CD4-positive, alpha-beta T cell (primary cell): ENCODE results near the gene KYNU. TPM values are rescaled to one million over a fixed set of nuclear protein-coding genes. Genes with fewer than 3 reads are reported as not detected.

ENCODE experiments used
- ATAC-seq: fragments of 200-7000 bp; cut with Tn5 transposase; one replicate; pipeline ENCODE4 v1.10.0; 2022; ENCODE audit warnings: mild to moderate bottlenecking; ENCODE audit not compliant: poor library complexity
- CTCF ChIA-PET: fragments of 350-600 bp; sonication (Branson Sonifier 250); formaldehyde crosslinking; loops from one replicate; lab custom pipeline; 2021; ENCODE audit warnings: antibody characterized with exemption, inconsistent platforms; lab: Charles Lee
- POLR2A ChIA-PET: fragments of 350-600 bp; sonication (Branson Sonifier 250); formaldehyde crosslinking; loops from one replicate; lab custom pipeline; 2021; ENCODE audit warnings: antibody characterized with exemption, inconsistent platforms; lab: Charles Lee
- DNase-seq, 14 experiments: peaks; one replicate each; pipeline ENCODE4 v3.0.0-alpha.2; 2013 to 2020; ENCODE audit warnings: mixed read lengths in 2 of 14
- H3K27ac ChIP-seq, 2 donors: one replicate each; pipeline versions ENCODE4 v1.5.1 to v1.7.0; 2013; ENCODE audit warnings: low read length in 2 of 2, low read depth in 1 of 2, mild to moderate bottlenecking in 1 of 2
- H3K27me3 ChIP-seq, 2 experiments: 1 replicate in 1 of 2; 2 replicates in 1 of 2; pipeline versions ENCODE4 v1.6.1 to v1.7.0; 2013; ENCODE audit warnings: low read length in 2 of 2, control low read depth in 1 of 2, mild to moderate bottlenecking in 1 of 2, moderate library complexity in 1 of 2; ENCODE audit not compliant: insufficient read depth in 2 of 2, control insufficient read depth in 1 of 2
- H3K36me3 ChIP-seq: one replicate; pipeline ENCODE4 v1.6.1; 2013; ENCODE audit warnings: low read length, control low read depth; ENCODE audit not compliant: insufficient read depth
- H3K4me1 ChIP-seq: one replicate; pipeline ENCODE4 v1.6.1; 2013; ENCODE audit warnings: low read length, control low read depth; ENCODE audit not compliant: insufficient read depth
- H3K4me3 ChIP-seq: one replicate; pipeline ENCODE4 v1.5.1; 2013; ENCODE audit warnings: mild to moderate bottlenecking, low read length, moderate library complexity
- H3K9me3 ChIP-seq, 2 experiments: 1 replicate in 1 of 2; 2 replicates in 1 of 2; pipeline versions ENCODE4 v1.6.1 to v1.7.0; 2013; ENCODE audit warnings: low read length in 2 of 2, mild to moderate bottlenecking in 2 of 2, control low read depth in 1 of 2, moderate library complexity in 1 of 2; ENCODE audit not compliant: control insufficient read depth in 1 of 2, insufficient read depth in 1 of 2
- H3K27ac Mint-ChIP-seq: one replicate; pipeline ENCODE4 v1.8.0; 2020; ENCODE audit warnings: mixed read lengths
- H3K27me3 Mint-ChIP-seq: one replicate; pipeline ENCODE4 v1.8.0; 2021; ENCODE audit warnings: mixed read lengths
- H3K36me3 Mint-ChIP-seq: one replicate; pipeline ENCODE4 v1.8.0; 2021; ENCODE audit warnings: low read depth, mixed read lengths
- H3K4me1 Mint-ChIP-seq: one replicate; pipeline ENCODE4 v1.8.0; 2021; ENCODE audit warnings: low read depth, mixed read lengths
- H3K4me3 Mint-ChIP-seq: one replicate; pipeline ENCODE4 v1.8.0; 2020; ENCODE audit warnings: mild to moderate bottlenecking, mixed read lengths
- H3K9me3 Mint-ChIP-seq: one replicate; pipeline ENCODE4 v1.8.0; 2020; ENCODE audit warnings: mixed read lengths
- intact Hi-C, 2 experiments: fragments of 100-400 bp; cut with DNase I in 1 of 2; cut with micrococcal nuclease in 1 of 2; formaldehyde crosslinking; loops; one replicate each; pipeline versions ENCODE4 v1.15.1 to v1.9.0; 2023 to 2025; cut with DNase I, micrococcal nuclease
- total RNA-seq, 174 experiments: library from RNA in 2 of 174; stranded (reverse) in 2 of 174; gene quantifications; one replicate each; pipeline ENCODE4 v1.2.3 and lab custom pipeline; 2021 to 2026
- TF ChIP-seq, protein P1 (sequence below): fragments of 200-600 bp; IDR thresholded peaks from one replicate; pipeline ENCODE4 v1.8.0; 2022; ENCODE audit warnings: antibody characterized with exemption, mild to moderate bottlenecking

KYNU gene
- total RNA-seq, 2 experiments from 2014 or later = 0.38 to 0.50 TPM

DNA sequence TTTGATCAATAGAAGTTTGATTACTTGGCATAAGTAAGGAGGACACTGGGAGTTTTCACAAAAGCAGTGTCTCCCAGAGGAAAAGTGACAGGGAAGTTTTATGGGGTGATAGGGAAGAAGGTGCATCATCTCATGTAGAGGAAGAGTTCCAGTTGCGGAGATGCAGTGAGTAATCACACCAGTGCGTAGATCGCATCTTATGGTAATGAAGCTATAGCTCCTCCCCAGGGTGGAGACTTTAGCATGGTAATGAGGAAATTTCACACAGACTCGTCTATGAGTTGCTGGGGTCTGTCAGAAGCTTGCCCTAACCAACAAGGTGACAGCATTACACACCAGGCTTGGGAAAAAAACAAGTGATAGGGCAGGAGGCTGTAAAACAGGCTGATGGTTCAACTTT lies 49.0 kb downstream of the KYNU start:
- TF ChIP-seq, protein P1, sequence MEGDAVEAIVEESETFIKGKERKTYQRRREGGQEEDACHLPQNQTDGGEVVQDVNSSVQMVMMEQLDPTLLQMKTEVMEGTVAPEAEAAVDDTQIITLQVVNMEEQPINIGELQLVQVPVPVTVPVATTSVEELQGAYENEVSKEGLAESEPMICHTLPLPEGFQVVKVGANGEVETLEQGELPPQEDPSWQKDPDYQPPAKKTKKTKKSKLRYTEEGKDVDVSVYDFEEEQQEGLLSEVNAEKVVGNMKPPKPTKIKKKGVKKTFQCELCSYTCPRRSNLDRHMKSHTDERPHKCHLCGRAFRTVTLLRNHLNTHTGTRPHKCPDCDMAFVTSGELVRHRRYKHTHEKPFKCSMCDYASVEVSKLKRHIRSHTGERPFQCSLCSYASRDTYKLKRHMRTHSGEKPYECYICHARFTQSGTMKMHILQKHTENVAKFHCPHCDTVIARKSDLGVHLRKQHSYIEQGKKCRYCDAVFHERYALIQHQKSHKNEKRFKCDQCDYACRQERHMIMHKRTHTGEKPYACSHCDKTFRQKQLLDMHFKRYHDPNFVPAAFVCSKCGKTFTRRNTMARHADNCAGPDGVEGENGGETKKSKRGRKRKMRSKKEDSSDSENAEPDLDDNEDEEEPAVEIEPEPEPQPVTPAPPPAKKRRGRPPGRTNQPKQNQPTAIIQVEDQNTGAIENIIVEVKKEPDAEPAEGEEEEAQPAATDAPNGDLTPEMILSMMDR = no peak
- H3K36me3 Mint-ChIP-seq = no peaks in the 10 kb centered on the region
- Histone ChIP-seq H3K4me1 (no peaks in the 10 kb centered on the region), H3K27ac (no peak overlapping the region), H3K27me3 (no peaks in the 10 kb centered on the region), H3K4me3 (no peak overlapping the region), H3K9me3 (peaks cover 0 to 4% of the 10 kb centered on the region in 2 experiments), H3K36me3 (no peaks in the 10 kb centered on the region)
- H3K9me3 Mint-ChIP-seq = no peaks in the 10 kb centered on the region
- DNase-seq (no peak), ATAC-seq (no peak)
- no peaks in the 10 kb centered on the region for H3K4me1 Mint-ChIP-seq
- H3K4me3 Mint-ChIP-seq = no peak overlapping the region
- no peak overlapping the region for H3K27ac Mint-ChIP-seq
- intact Hi-C loops = no loop called here
- ChIA-PET CTCF (no interaction called here), POLR2A (no interaction called here)
- peaks cover 9% of the 10 kb centered on the region for H3K27me3 Mint-ChIP-seq

DNA sequence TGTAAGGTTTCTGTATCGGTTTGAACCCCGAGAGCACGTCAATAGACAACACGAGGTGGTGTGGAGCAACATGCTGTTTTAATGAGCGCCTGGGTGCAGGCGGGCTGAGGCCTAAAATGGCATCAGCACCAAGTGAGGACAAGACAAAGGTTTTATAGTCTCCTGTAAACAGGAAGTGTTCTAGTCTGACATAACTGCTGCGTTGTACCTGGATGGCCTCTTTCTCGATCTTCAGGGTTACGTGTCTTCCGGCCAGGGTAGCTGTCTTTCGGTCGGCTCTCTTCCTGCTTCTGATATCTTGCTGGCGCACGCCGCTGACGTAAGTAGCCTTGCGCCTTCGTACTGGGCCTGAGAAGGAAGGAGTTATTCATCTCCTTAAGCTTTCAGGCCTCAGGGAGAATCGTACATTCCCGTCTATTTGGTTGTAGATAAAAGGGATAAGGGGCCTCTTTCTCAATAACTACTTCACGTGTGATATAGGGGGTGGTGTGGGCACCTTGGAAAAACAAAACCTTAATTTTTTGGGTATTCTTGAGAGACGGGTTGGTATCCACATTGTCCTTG lies 53.5 kb downstream of the KYNU start:
- peaks cover 4% of the 10 kb centered on the region for H3K27me3 Mint-ChIP-seq
- Histone ChIP-seq H3K9me3 (peaks cover 0 to 9% of the 10 kb centered on the region in 2 experiments), H3K27ac (no peak overlapping the region), H3K36me3 (no peaks in the 10 kb centered on the region), H3K27me3 (no peaks in the 10 kb centered on the region), H3K4me1 (no peaks in the 10 kb centered on the region), H3K4me3 (no peak overlapping the region)
- H3K27ac Mint-ChIP-seq = no peak overlapping the region
- ATAC-seq (no peak), DNase-seq (no peak)
- TF ChIP-seq, protein P1 = no peak
- intact Hi-C loops = no loop called here
- H3K36me3 Mint-ChIP-seq = no peaks in the 10 kb centered on the region
- ChIA-PET POLR2A (no interaction called here), CTCF (no interaction called here)
- H3K4me3 Mint-ChIP-seq = no peak overlapping the region
- H3K9me3 Mint-ChIP-seq = no peaks in the 10 kb centered on the region
- no peaks in the 10 kb centered on the region for H3K4me1 Mint-ChIP-seq

DNA sequence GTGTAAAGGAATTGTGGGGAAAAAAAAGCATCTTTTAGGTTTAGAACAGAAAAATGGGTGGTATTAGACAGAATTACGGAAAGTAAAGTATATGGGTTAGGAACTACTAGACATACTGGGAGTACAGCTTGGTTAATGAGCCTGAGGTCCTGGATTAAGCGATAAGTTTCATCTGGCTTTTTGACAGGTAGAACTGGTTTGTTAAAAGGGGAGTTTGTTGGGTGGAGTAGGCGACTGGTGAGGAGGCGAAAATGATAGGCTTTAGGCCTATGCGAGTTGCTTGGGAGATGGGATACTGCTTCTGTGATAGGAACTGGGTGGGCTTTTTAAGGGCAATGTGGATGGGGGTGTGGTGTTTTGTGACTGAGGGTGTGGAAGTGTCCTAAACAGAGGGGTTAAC lies 56.5 kb downstream of the KYNU start:
- ChIA-PET POLR2A (no interaction called here), CTCF (no interaction called here)
- no peaks in the 10 kb centered on the region for H3K4me1 ChIP-seq
- TF ChIP-seq, protein P1 = no peak
- ATAC-seq = no peak
- H3K27me3 Mint-ChIP-seq = peaks cover 4% of the 10 kb centered on the region
- H3K36me3 Mint-ChIP-seq = no peaks in the 10 kb centered on the region
- H3K27ac Mint-ChIP-seq = no peak overlapping the region
- peaks cover 0 to 9% of the 10 kb centered on the region in 2 experiments for H3K9me3 ChIP-seq
- no peak for DNase-seq
- no peak overlapping the region for H3K27ac ChIP-seq
- H3K36me3 ChIP-seq = no peaks in the 10 kb centered on the region
- no peak overlapping the region for H3K4me3 Mint-ChIP-seq
- no peaks in the 10 kb centered on the region for H3K9me3 Mint-ChIP-seq
- H3K4me3 ChIP-seq = no peak overlapping the region
- intact Hi-C loops = no loop called here
- no peaks in the 10 kb centered on the region for H3K4me1 Mint-ChIP-seq
- H3K27me3 ChIP-seq = no peaks in the 10 kb centered on the region
